ENCODE results near the gene GSTCD. TPM values are rescaled to one million over a fixed set of nuclear protein-coding genes. Genes with fewer than 3 reads are reported as not detected.
"Not testable (repeated sequence)": the region's sequence is repeated elsewhere in the genome, so short reads cannot be mapped to it uniquely, and the experiment has no call there.

Gene GSTCD
- polyA plus RNA-seq, 1 experiment, result 4.6 TPM

DNA sequence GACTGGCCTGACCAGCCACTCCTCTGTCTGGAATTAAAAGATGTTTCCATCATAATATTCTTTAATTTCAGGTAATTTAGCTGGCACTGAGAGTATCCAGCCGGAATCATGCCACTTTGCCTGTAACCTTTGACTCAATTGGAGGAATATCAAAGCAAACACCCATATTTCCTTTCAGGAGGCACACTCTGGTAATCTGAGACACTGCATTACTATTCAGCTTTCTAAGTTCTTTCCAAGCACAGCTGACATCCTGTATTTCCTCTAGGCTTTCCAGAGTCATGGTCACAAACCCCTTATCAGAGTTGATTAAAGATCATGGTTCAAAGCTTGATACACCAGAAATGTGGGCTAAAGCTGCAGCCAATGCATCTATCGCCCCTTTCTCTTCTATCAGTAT, 29.4 kb upstream of the GSTCD start:
- DNase-seq (ENCODE audit: low read depth), result no peak
- Histone ChIP-seq H3K4me3 (ENCODE audit: low read depth, low read length) (no peak overlapping the region), H3K27me3 (ENCODE audit: control insufficient read depth, insufficient read depth, low read length) (no peaks in the 10 kb centered on the region), H3K36me3 (ENCODE audit: control insufficient read depth, insufficient read depth, low read length) (peaks cover 3% of the 10 kb centered on the region; the same call in 1 of the 2 replicates)
- ChIA-PET CTCF (interaction anchor here (1.2 kb wide), 1 partner anchor 13 kb away, joined by 3 read pairs; no protein-coding TSS in a partner anchor), POLR2A (interaction anchor here (0.7 kb wide), 1 partner anchor 911 kb away, joined by 3 read pairs; no protein-coding TSS in a partner anchor)
- no peak for TF ChIP-seq CTCF (IDR thresholded peaks at IDR 0.05; ENCODE audit: insufficient read depth, low read depth, low read length)

- no peak for DNase-seq (ENCODE audit: low read depth)
- no peak for TF ChIP-seq CTCF (IDR thresholded peaks at IDR 0.05; ENCODE audit: insufficient read depth, low read depth, low read length)
- no peaks in the 10 kb centered on the region for H3K27me3 ChIP-seq (ENCODE audit: control insufficient read depth, insufficient read depth, low read length)
- ChIA-PET POLR2A (no interaction called here), CTCF (no interaction called here)
- no peak overlapping the region for H3K4me3 ChIP-seq (ENCODE audit: low read depth, low read length)
- peaks cover 3% of the 10 kb centered on the region; the same call in 1 of the 2 replicates for H3K36me3 ChIP-seq (ENCODE audit: control insufficient read depth, insufficient read depth, low read length)
Observed at GRCh38 chr4:105683038-105683437, 25.5 kb upstream of the GSTCD start.

DNA sequence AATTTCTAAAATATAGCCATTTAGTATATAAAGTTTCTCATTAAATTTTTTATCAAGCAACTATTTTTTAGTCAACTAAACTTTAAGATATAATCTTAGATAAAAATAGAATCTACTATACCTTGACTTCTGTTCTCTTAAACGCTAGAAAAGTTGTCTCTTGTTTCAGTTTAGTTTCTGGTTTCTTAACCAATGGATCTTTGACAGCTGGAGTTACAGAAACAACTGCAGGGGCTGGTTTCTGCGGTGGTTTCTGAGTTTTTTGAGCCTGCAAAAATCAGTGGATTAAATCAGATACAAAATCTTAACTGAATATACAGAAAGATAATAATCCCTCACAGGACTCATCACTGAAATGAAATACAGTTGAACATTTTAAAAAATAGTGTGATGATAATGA, 22.0 kb upstream of the GSTCD start:
- ChIA-PET POLR2A (no interaction called here), CTCF (no interaction called here)
- H3K27me3 ChIP-seq (ENCODE audit: control insufficient read depth, insufficient read depth, low read length), result no peaks in the 10 kb centered on the region
- DNase-seq (ENCODE audit: low read depth), result no peak
- H3K4me3 ChIP-seq (ENCODE audit: low read depth, low read length), result no peak overlapping the region
- TF ChIP-seq CTCF (IDR thresholded peaks at IDR 0.05; ENCODE audit: insufficient read depth, low read depth, low read length), result no peak
- peaks cover 3% of the 10 kb centered on the region for H3K36me3 ChIP-seq (ENCODE audit: control insufficient read depth, insufficient read depth, low read length)

DNA sequence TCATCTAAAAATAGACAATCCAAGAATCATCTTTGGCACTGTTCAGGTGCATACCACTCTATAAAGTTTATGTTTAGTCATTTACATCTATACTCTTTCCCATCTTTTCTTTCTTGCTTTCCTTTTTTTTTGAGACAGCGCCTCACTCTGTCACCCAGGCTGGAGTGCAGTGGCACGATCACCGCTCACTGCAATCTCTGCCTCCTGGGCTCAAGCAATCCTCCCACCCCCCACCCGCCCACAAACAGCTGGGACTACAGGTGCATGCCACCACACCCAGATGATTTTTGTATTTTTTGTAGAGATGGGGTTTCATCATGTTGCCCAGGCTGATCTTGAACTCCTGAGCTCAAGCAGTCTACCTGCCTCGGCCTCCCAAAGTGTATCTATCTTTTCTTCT, 13.8 kb upstream of the GSTCD start:
- H3K36me3 ChIP-seq (ENCODE audit: control insufficient read depth, insufficient read depth, low read length); DNase-seq (ENCODE audit: low read depth); H3K4me3 ChIP-seq (ENCODE audit: low read depth, low read length); H3K27me3 ChIP-seq (ENCODE audit: control insufficient read depth, insufficient read depth, low read length); POLR2A ChIA-PET: not testable (repeated sequence)
- CTCF ChIA-PET, result interaction anchor here (0.7 to 1.4 kb wide), 2 partner anchors 8 to 673 kb away, joined by 3 to 4 read pairs; no protein-coding TSS in a partner anchor

GRCh38 chr4:105695832-105696231, 12.8 kb upstream of the GSTCD start:
- POLR2A ChIA-PET; H3K27me3 ChIP-seq (ENCODE audit: control insufficient read depth, insufficient read depth, low read length); H3K4me3 ChIP-seq (ENCODE audit: low read depth, low read length); H3K36me3 ChIP-seq (ENCODE audit: control insufficient read depth, insufficient read depth, low read length); DNase-seq (ENCODE audit: low read depth); CTCF ChIA-PET: not testable (repeated sequence)

DNA sequence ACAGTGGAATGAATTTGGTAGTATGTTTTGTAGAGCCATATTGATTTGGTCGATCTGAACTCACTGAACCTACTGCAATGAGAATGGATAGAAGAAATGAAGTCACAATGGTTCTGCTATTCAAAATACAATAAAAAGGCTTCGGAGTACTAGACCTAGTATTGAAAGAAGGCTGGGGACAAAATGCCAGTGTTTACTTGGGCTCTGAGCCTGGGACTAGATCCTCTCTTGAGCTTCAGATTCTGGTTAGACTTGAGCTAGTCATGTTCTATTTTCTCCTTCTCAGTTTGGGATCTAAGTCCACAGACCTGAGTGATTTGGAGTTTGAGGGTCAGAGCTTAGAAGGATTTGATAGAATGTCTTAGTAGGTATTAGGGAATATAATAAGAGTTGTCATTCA, 10.0 kb upstream of the GSTCD start:
- H3K27me3 ChIP-seq (ENCODE audit: control insufficient read depth, insufficient read depth, low read length), result no peaks in the 10 kb centered on the region
- TF ChIP-seq CTCF (IDR thresholded peaks at IDR 0.05; ENCODE audit: insufficient read depth, low read depth, low read length), result no peak
- POLR2A ChIA-PET, result no interaction called here
- CTCF ChIA-PET, result no interaction called here
- H3K36me3 ChIP-seq (ENCODE audit: control insufficient read depth, insufficient read depth, low read length), result no peaks in the 10 kb centered on the region
- DNase-seq (ENCODE audit: low read depth), result no peak
- no peak overlapping the region for H3K4me3 ChIP-seq (ENCODE audit: low read depth, low read length)

Measured in BJ (cell line).